Stimulated activated CD4-positive, alpha-beta T cell treated with anti-CD3 and anti-CD28 coated beads, TNF-alpha, amount 100 ng/mL, for 48 hours (primary cell): ENCODE data around the gene POC1B.

Experiments
- DNase-seq, 3 donors: peaks; one replicate each; pipeline ENCODE4 v3.0.0-alpha.2; 2020; ENCODE audit warnings: low read depth in 3 of 3

Gene POC1B

DNA sequence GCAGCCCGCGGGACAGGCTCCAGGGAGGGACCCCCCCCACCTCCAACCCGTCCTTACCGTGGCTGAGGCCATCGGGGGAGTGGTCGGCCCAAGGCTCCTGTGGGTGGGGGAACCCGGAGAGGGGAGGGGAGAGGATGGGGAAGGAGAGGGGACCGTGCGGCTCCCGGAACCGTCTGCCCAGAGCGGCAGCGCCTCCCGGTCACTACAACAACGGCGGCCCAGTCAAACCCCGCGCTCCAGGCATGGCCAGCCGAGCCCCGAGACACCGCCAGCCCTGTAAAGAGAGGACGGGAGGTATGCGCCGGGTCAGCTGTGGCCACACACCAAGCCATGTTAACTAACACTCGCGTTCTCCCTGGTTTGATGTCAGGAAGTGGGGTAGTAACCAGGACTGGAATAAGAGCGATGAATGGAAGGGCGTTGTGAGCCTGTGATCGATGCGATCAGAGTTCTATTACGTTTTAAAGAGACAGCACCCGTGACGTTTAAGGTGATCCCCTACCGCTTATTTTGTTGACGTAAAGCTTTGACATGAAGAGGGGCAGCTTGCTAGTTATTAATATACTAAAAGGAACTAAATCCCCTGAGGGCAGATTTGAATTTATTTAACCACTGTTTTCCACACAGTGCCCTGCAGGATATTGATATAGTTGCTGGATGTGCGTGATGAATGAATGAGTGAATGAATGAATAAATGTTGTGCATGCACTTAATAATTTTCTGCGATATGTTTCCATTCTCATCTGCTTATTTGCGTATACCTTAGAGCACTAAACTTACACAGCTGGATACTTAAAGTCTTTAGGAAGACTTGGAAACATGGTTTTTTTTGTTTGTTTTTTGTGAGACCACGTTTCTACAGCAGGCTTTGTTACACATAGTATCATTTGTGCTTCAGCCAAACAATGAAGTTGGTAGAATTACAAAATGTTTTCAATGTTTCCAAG, at the start of gene POC1B:
TSS of gene POC1B (minus strand) at position 224 of the 947 bp plus-strand sequence. CDS start at position 72, 152 bp downstream.
- peak; percentile 41 to 74 (median 58) for DNase-seq

DNA sequence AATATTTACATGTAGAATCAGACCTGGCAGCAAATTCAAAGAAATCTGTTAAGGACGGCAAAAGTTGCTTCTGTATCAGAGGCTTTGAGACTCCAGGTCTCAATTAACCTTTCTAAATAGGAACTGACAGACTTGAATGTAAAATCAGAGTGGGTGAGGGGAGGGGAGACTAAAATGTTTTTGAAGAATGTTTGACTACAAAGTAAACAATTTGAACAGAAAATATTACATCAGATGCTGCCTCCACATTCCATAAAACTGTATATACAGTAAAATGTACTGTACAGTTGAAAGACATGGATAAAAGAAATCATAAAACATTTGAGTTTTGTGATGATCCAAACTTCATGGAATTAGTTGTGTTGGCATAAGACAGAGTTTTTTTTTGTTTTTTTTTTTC, 49.5 kb upstream of the POC1B start:
- DNase-seq: no peak

DNA sequence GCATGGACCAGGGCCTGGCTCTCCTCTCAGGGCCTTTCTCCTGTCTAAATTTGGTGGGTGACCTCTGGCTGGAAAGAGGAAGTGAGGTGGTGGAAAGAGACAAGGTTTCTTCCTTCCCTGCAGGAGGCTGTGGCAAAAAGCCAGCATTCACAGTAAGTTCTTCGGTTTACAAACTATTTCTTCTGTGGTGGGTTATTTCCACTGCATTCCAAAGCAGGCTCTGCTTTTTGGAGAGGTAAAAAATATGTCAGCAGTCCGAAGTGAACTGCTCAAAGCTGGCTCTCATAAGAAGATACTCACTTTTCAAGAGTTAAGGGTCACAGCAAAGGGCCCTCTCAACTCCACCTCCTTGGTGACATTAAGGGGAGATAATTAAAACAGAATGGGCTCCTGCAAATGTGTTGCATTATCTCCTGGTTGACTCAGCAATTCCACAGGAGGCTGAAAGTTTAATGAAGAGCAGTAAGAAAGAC, 48.9 kb upstream of the POC1B start:
- no peak for DNase-seq

GRCh38 chr12:89573051-89573810, 47.4 kb upstream of the POC1B start:
- no peak for DNase-seq

DNA sequence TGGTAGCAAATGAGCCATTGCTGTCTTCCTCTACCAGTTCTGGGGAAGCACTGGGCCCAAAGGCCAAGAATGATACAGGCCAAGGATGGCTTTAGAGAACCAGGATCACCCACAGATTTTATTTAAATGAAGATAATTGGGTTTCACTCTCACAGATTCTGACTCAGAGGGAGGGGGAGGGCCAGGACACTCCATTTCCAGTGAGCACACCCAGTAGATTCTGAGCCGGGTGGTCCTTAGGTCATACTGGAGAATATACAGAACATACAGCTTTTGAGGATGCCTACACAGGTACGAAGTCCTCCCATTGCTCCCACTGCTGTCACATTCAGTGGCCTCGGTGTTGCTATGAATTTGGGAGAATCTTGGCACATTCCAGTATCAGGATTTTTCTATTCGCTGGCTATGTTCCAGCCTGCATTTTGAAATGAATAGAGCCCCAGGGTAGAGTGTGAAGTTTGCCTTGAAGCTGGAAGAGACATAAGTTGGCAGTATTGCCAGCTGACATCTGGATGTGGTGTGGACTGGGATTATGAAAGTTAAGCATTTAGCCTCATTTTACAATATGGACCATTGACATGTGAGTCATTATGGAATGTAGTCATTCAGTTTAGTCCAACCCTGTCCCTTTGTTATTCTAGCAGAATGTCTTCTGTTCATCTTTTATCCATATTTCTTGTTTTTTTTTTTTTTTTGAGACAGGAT, 45.8 kb upstream of the POC1B start:
- no peak for DNase-seq

DNA sequence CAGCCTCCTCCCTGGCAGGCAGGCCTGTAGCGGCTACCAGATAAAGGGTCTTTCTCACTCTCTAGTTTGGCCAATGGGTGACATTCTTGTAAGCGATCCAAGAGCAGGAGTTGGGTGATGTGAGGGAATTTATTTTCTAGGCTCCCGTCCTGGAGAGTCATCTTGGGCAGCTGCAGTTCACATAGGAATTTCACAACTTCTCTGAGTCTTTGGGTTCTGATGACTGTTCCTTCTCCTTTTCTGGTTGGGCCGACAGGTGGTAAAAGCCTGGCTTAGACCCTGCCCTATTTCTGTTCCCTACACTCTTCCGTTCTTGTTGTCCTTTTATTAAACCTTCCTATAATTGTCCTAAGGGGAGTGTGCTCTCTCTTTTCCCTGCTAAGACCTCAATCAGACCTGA, 42.6 kb upstream of the POC1B start:
- DNase-seq: no peak

DNA sequence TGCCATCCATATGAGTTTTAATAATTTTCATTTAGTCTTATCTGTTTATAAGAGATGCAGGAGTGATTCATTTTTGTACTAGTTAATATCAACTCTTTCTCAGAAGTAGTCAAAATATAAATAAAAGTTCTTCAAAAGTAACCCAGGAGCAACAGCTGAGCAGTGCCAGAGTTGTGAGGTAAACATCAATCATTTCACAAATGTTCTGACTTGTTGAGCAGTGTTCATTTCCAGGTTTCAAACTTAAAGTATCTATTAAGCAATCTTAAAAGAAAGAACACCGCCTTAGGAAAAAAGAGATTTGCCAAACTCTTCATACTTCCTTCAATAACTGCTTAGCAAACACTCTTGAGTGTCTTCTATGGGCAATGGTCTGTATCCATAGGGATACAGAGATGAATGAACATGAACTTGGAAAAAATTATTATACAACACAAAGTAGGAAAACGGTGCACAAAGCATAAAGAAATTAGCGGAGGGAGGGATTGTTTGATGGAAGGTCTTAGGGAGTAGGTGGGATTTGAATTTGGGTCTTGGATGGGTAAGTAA, 41.9 kb upstream of the POC1B start:
- DNase-seq: no peak

DNA sequence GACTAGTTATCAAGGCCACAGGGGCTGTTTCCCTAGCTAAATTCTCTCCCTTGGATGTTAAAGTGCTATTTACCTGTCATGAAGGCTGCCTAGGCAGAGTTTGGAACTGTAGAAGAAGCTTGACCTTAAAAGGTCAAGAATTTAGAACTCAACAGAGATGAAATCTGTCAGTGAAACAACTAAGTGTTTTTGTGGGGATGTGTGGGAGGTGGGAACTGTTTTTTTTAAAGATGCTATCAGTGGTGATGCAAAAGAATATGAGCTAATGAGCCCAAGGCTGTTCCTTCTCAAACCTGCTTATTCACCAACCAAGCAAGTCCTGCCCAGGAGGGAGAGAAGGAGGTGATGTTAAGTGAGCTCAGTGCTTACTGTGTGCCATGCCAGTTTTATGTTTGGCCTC, 40.8 kb upstream of the POC1B start:
- DNase-seq: no peak

DNA sequence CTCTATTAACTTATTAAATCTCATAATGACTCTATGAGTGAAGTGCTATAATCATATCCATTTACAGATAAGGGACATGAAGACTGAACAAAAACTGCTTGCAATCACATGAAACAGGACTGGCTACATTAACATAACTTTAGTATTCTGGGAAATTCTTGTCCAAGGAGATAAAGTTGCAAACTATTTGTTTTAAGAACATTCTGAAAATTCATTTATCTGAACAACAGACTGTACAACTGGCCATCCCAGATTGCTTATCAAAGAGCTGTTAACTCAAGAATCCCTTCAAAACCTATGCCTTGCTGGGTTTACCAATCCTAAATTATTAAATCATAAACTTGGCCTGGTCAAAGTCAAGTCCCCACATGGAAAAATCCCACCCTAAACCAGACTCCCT, 39.2 kb upstream of the POC1B start:
- DNase-seq: no peak

- DNase-seq: no peak
These were observed 33.9 kb upstream of the POC1B start for GRCh38 chr12:89559753-89560152.

- no peak for DNase-seq
These were observed 31.1 kb upstream of the POC1B start for GRCh38 chr12:89556976-89557375.

- DNase-seq: no peak
These were observed 26.5 kb upstream of the POC1B start for GRCh38 chr12:89552376-89552775.

DNA sequence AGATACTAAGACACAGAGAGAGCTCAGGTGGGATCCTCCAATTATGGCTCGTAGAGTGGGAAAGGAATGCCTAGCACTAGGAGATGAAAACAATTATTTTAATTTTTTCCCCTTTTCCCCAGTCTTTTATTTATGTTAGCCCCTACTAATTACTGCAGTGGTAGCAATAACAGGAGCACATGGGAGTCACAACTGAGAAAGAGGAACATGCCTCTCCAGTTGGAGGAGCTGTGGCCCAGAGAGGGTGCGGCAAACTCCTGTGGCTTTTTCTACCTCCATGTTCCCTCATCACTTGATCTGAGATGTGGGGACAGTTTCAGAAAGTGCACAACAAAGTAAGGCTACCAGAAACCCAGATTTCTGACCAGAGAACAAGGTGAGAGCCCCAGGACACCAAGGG, 25.9 kb upstream of the POC1B start:
- DNase-seq: no peak

DNA sequence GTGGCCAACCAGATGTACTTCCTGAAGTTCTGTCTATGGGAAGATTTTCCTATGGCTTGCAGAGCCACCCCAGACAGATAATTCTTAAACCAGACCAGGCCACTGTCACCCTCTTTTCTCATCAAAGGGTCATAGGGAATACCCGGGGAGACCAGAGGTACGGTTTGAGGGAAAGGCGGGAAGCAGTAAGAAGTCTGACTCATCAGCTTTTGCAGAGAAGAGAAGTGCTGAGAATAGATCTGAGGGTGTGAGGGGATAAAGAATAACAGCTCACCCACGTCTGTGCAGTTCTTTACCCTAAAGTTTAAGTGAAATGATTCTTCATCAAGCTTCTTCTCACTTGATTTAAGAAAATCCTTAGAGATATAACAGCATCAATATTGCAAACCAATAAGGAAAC, 21.3 kb upstream of the POC1B start:
- no peak for DNase-seq

DNA sequence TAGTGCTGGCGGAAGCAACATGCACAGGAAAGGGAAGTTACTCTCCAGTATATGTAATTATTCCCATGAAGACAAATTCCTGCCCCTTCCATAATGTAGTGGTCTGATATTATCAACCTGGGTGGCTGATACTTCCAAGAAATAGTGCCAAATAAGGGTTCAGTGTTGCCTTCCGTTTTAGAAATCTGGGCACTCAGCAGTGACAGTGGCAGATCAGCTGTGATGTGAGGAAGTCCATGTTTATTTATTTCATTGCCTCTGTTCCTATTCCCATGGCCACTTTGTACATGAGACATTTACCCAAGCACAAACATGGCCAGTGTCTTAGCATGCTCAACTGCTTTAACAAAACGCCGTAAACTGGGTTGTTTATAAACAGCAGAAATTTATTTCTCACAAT, 20.3 kb upstream of the POC1B start:
- no peak for DNase-seq

- no peak for DNase-seq
These were observed 18.9 kb upstream of the POC1B start for GRCh38 chr12:89544681-89545184.

- no peak for DNase-seq
These were observed 18.2 kb upstream of the POC1B start for GRCh38 chr12:89544022-89544421.

- DNase-seq: peak; percentile 32 to 57 (median 49)
These were observed 17.2 kb upstream of the POC1B start for GRCh38 chr12:89542912-89543592.

- DNase-seq: no peak
These were observed 16.4 kb upstream of the POC1B start for GRCh38 chr12:89542236-89542635.

DNA sequence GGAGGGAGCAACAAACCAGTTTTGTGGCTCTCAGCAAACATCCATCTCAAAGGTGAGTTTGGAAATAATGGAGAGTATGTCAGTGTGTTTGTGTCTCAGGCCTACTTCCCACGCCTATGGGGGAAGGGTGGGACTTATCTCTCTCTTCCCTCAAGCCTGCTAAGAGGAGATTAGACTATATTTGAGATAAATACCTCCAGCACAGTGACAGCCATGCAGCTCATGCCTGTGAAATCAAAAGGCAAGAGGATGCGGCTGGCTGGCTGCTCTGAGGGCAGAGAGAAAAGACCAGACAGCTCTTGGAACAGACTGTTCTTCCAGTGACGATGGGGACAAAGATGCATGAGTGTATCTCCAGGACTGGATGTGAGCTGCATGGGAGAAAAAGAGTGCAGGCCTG, 14.7 kb upstream of the POC1B start:
- DNase-seq: no peak
